ENCODE data around the gene STRIP2.
A peak's percentile ranks its signal among the peaks of the same experiment; 100 is the strongest.
"Not testable (repeated sequence)": the region's sequence is repeated elsewhere in the genome, so short reads cannot be mapped to it uniquely, and the experiment has no call there.

STRIP2 gene

DNA sequence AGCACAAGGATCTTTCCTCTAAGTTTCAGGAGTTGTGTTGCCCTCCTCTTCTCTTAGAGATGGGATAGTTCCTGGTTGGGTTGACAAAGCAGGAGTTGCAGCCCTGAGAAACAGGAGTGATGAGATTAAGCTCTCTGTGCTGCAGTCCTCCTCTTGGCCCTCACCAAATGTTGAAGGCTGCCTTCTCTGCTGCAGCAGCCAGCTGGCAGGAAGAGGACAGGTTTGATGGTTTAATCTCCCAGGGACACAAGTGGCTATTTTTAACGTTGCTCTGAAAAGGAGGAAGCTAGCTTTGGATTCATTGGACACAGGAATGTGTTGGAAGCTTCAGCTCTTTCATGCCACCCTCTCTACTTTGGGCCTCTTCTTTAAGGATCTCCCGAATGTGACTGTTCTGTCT, 9.4 kb downstream of the STRIP2 start:
- H3K4me3 ChIP-seq (replicated peaks in 1 of 2; ENCODE audit: low read depth in 2 of 2, low read length in 2 of 2) = no peak overlapping the region
- peak in 1 of 2 donors; percentile 36 for DNase-seq (ENCODE audit: low read depth in 2 of 2)
- TF ChIP-seq, protein P1, sequence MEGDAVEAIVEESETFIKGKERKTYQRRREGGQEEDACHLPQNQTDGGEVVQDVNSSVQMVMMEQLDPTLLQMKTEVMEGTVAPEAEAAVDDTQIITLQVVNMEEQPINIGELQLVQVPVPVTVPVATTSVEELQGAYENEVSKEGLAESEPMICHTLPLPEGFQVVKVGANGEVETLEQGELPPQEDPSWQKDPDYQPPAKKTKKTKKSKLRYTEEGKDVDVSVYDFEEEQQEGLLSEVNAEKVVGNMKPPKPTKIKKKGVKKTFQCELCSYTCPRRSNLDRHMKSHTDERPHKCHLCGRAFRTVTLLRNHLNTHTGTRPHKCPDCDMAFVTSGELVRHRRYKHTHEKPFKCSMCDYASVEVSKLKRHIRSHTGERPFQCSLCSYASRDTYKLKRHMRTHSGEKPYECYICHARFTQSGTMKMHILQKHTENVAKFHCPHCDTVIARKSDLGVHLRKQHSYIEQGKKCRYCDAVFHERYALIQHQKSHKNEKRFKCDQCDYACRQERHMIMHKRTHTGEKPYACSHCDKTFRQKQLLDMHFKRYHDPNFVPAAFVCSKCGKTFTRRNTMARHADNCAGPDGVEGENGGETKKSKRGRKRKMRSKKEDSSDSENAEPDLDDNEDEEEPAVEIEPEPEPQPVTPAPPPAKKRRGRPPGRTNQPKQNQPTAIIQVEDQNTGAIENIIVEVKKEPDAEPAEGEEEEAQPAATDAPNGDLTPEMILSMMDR (IDR thresholded peaks at IDR 0.05; ENCODE audit: low read depth, low read length) = no peak

DNA sequence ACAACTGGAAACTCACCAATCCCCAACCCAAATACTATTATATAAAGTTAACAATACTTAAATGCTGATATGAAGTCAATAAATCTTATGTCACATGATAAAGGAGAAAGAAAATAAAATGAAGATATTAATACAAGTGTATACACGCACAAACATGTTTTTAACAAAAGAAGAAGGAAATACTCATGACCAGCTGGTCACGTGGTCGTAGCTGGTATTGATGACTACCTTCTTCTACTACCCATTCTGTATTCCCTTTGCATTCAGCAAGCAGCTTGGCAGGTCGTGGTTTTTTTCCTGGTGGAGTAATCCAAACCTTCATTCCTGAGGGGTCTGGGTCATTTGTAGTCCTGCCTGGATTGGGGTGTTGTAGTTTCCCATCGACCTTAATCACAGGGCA, 10.5 kb downstream of the STRIP2 start:
- H3K4me3 ChIP-seq (replicated peaks in 1 of 2; ENCODE audit: low read depth in 2 of 2, low read length in 2 of 2); DNase-seq (ENCODE audit: low read depth in 2 of 2): not testable (repeated sequence)

DNA sequence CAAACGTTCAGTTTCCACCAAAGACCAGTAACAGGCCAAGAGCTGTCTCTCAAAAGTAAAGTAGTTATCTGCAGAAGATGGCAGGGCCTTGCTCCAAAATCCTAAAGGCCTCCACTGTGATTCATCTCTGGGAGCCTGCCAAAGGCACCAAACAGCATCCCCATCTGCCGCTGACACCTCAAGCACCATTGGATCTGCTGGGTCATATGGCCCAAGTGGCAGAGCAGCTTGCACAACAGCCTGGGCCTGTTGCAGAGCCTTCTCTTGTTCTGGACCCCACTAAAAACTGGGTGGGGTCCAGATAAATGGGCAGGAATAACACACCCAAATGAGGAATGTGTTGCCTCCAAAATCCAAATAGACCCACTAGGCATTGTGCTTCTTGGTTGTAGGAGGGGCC, 12.7 kb downstream of the STRIP2 start:
- H3K4me3 ChIP-seq (replicated peaks in 1 of 2; ENCODE audit: low read depth in 2 of 2, low read length in 2 of 2) = not testable (repeated sequence)
- peak; percentile 5 to 68 for DNase-seq (ENCODE audit: low read depth in 2 of 2)

DNA sequence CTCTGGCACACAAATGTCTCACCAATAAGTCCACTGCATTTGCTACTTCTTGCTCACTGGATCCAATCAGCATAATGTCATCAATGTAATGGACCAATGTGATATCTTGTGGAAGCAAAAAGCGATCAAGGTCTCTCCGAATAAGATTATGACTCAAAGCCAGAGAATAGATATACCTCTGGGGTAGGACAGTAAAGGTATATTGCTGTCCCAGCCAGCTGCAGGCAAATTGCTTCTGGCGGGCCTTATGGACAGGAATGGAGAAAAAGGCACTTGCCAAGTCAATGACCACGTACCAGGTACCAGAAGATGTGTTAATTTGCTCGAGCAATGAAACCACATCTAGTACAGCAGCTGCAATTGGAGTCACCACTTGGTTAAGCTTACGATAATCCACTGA, 13.2 kb downstream of the STRIP2 start:
- H3K4me3 ChIP-seq (replicated peaks in 1 of 2; ENCODE audit: low read depth in 2 of 2, low read length in 2 of 2); DNase-seq (ENCODE audit: low read depth in 2 of 2): not testable (repeated sequence)

DNA sequence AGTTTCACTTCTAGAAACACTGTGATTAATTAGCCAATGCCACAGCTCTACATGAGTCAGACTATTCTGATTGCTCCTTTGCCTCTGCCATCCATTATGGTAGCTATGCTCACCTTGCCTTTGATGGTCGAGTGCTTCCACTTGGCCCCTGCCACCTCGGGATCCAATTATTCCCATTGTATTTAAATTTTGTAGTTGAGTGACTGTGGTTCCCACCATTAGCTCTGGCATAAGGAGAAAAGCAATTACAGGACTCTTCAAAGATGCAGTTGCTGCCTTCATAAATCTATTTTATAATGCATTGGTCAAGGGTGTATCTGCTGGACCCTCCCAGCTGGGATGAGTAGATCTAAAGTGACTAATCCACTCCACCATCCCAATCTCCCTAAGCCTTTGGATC, 14.4 kb downstream of the STRIP2 start:
- not testable (repeated sequence) for DNase-seq (ENCODE audit: low read depth in 2 of 2); H3K4me3 ChIP-seq (replicated peaks in 1 of 2; ENCODE audit: low read depth in 2 of 2, low read length in 2 of 2)

DNA sequence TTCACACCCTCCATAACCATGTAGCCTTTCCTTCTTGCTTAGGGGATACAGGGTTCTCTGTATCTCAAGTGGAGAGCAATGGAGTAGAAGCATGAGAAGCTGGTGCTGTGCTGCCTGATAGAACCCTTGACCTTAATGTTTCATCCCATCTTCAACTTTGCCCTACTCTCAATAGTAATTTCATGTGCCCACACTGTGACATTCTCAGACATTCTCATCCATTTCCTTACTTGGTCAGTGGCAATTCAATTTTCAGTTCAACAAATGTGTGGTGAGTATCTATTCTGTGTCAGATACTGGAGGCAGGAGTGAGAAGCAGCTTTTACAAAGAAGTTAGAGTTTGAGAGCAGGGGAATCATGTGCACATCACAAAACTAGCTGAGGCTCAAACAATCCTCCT, 16.1 kb downstream of the STRIP2 start:
- TF ChIP-seq, protein P1 (IDR thresholded peaks at IDR 0.05; ENCODE audit: low read depth, low read length) = no peak
- DNase-seq (ENCODE audit: low read depth in 2 of 2) = no peak
- no peak overlapping the region for H3K4me3 ChIP-seq (replicated peaks in 1 of 2; ENCODE audit: low read depth in 2 of 2, low read length in 2 of 2)

DNA sequence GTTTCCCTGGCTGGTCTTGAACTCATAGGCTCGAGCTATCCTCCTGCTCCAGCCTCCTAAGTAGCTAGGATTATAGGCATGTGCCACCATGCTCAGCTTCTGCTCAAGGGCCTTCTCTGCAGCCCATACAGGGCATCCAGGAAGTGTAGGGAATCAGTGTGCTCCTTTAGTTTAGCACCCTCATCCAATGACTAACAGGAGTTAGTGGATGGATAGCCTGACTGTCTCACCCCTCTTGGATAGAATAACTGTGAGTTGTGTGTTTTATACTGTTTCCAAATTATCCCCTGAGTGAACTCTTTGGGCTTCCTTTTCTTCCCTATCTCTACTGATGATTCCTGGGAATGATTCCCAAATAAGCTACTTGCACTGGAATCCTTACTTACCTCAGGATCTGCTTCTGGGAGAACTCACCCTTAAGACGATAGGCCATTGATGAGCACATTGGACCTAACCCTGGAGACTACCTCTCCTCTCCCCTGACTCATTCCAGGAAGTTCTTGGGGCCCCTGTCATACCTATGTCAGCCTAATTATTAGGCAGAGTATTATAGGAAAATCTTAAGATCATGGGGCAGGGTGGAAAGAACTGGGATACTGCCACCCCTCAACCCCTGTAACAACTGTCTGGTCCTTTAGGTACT, 18.5 kb downstream of the STRIP2 start:
- TF ChIP-seq, protein P1 (IDR thresholded peaks at IDR 0.05; ENCODE audit: low read depth, low read length) = no peak

DNA sequence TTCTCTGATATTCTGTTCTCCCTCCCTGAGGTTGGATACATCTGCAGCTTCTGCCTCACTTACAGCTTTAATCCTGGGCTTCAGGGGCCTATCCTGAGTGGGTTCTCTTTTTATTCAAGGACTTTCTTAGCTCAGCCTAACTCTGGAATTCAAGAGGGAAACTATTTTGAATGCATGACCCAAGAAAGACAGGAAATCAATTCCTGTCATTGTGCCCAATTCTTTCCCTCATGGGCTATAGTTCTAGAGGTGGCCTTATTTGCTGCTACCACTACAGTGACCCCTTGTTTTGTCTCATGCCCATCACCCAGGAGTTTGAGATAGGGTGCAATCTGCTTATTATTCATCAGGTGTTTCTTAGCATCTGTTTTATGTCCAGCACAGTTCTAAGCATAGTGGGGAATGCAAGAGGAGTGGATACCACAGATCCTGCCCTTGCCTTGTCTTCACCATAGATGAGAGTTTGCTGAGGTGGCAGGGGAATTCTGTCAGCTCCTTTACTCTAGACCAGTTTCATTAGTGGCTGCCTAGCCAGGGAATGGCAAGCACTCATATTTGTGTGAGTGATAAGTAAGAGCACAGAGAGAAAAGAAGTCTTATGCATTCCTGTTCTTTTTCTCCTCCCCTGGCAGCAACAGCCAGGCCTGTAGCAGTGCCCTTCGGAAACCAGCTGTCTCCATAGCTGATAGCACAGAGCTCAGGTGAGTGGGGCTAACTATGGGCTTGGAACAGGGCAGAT, 19.4 kb downstream of the STRIP2 start:
- TF ChIP-seq, protein P1 (IDR thresholded peaks at IDR 0.05; ENCODE audit: low read depth, low read length) = no peak
- no peak overlapping the region for H3K4me3 ChIP-seq (replicated peaks in 1 of 2; ENCODE audit: low read depth in 2 of 2, low read length in 2 of 2)
- peak in 1 of 2 donors; percentile 11 for DNase-seq (ENCODE audit: low read depth in 2 of 2)

More for the DNA sequence above, 18.5 kb downstream of the STRIP2 start:
- no peak overlapping the region for H3K4me3 ChIP-seq (replicated peaks in 1 of 2; ENCODE audit: low read depth in 2 of 2, low read length in 2 of 2)
- DNase-seq (ENCODE audit: low read depth in 2 of 2) = no peak

DNA sequence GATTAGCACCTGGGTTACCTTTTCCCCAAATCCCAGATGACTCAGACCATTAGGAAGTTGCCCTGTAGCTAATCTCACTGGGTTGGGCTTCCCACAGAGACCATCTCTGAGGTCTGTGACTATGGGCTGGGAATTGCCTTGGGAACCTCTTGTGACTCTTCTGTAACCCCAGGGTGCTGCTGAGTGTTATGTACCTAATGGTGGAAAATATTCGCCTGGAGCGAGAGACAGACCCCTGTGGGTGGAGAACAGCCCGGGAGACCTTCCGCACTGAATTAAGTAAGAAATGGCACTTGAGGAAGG, 20.0 kb downstream of the STRIP2 start:
- DNase-seq (ENCODE audit: low read depth in 2 of 2) = no peak
- H3K4me3 ChIP-seq (replicated peaks in 1 of 2; ENCODE audit: low read depth in 2 of 2, low read length in 2 of 2) = no peak overlapping the region
- TF ChIP-seq, protein P1 (IDR thresholded peaks at IDR 0.05; ENCODE audit: low read depth, low read length) = no peak

All from cardiac fibroblast (primary cell).